Liver (tissue), 9 donors: ENCODE results near the gene TBCA. TPM values are rescaled to one million over a fixed set of nuclear protein-coding genes. Genes with fewer than 3 reads are reported as not detected.

ENCODE experiments used
- DNase-seq: peaks from one replicate; pipeline ENCODE4 v3.0.0-alpha.2; 2017; ENCODE audit warnings: low spot score
- H3K27ac ChIP-seq, 2 donors: one replicate each; pipeline ENCODE4 v1.7.0; 2013; ENCODE audit warnings: inconsistent platforms in 2 of 2, low read length in 2 of 2, control low read depth in 1 of 2, low read depth in 1 of 2, mild to moderate bottlenecking in 1 of 2
- H3K27me3 ChIP-seq, 4 donors: one replicate each; pipeline versions ENCODE4 v1.6.1 to v1.7.0; 2013; ENCODE audit warnings: low read length in 3 of 4, inconsistent platforms in 1 of 4, mild to moderate bottlenecking in 1 of 4, moderate library complexity in 1 of 4; ENCODE audit not compliant: control insufficient read depth in 4 of 4, insufficient read depth in 4 of 4
- H3K36me3 ChIP-seq, 4 donors: one replicate each; pipeline versions ENCODE4 v1.6.1 to v1.7.0; 2013; ENCODE audit warnings: low read length in 3 of 4, mild to moderate bottlenecking in 3 of 4, low read depth in 1 of 4, moderate library complexity in 1 of 4; ENCODE audit not compliant: control insufficient read depth in 4 of 4, insufficient read depth in 3 of 4
- H3K4me1 ChIP-seq, 4 donors: one replicate each; pipeline versions ENCODE4 v1.6.1 to v1.7.0; 2013; ENCODE audit warnings: low read length in 3 of 4, mild to moderate bottlenecking in 3 of 4, moderate library complexity in 1 of 4; ENCODE audit not compliant: control insufficient read depth in 4 of 4, insufficient read depth in 4 of 4
- H3K4me3 ChIP-seq, 3 donors: one replicate each; pipeline versions ENCODE4 v1.6.1 to v1.7.0; 2013; ENCODE audit warnings: low read length in 3 of 3, control low read depth in 1 of 3, low read depth in 1 of 3, mild to moderate bottlenecking in 1 of 3
- H3K9ac ChIP-seq, 2 donors: one replicate each; pipeline ENCODE4 v1.7.0; 2013; ENCODE audit warnings: low read length in 2 of 2, mild to moderate bottlenecking in 2 of 2, moderate library complexity in 2 of 2, control low read depth in 1 of 2, low read depth in 1 of 2
- H3K9me3 ChIP-seq, 4 donors: one replicate each; pipeline versions ENCODE4 v1.6.1 to v1.7.0; 2013; ENCODE audit warnings: low read length in 3 of 4; ENCODE audit not compliant: control insufficient read depth in 4 of 4
- FOXA1 ChIP-seq: IDR thresholded peaks from 2 replicates; pipeline ENCODE4 v1.6.1; 2016; ENCODE audit warnings: antibody characterized with exemption
- FOXA2 ChIP-seq: IDR thresholded peaks from 2 replicates; pipeline ENCODE4 v1.6.1; 2016; ENCODE audit warnings: antibody characterized with exemption
- GABPA ChIP-seq, 2 donors: IDR thresholded peaks in 1 of 2; conservative IDR thresholded peaks in 1 of 2; 2 replicates each; pipeline ENCODE4 v1.6.1; 2016; ENCODE audit warnings: antibody characterized with exemption in 2 of 2, mild to moderate bottlenecking in 1 of 2, moderate library complexity in 1 of 2
- HNF4A ChIP-seq, 2 donors: conservative IDR thresholded peaks; 2 replicates each; pipeline ENCODE4 v1.6.1; 2016; ENCODE audit warnings: antibody characterized with exemption in 2 of 2, mild to moderate bottlenecking in 2 of 2
- HNF4G ChIP-seq: IDR thresholded peaks from 2 replicates; pipeline ENCODE4 v1.6.1; 2016; ENCODE audit warnings: antibody characterized with exemption
- JUND ChIP-seq, 2 donors: IDR thresholded peaks; 2 replicates each; pipeline ENCODE4 v1.6.1; 2016; ENCODE audit warnings: antibody characterized with exemption in 2 of 2
- NR2F2 ChIP-seq: IDR thresholded peaks from 2 replicates; pipeline ENCODE4 v1.6.1; 2016; ENCODE audit warnings: antibody characterized with exemption
- RAD21 ChIP-seq, 2 donors: IDR thresholded peaks; 2 replicates each; pipeline ENCODE4 v1.6.1; 2016; ENCODE audit warnings: antibody characterized with exemption in 2 of 2, mild to moderate bottlenecking in 2 of 2
- RXRA ChIP-seq, 2 donors: IDR thresholded peaks; 2 replicates each; pipeline ENCODE4 v1.6.1; 2017 to 2018; ENCODE audit warnings: antibody characterized with exemption in 2 of 2, mild to moderate bottlenecking in 1 of 2
- YY1 ChIP-seq: IDR thresholded peaks from 2 replicates; pipeline ENCODE4 v1.6.1; 2016; ENCODE audit warnings: antibody characterized with exemption, mild to moderate bottlenecking
- WGBS: extraction: QIAGEN DNeasy Blood & Tissue Kit; methylation state at CpG from one replicate; pipeline ENCODE4 v1.1.7; 2013; 5-methylcytosine and 5-hydroxymethylcytosine counted together
- polyA plus RNA-seq, 2 donors: library from polyadenylated mRNA; stranded (reverse) in 1 of 2; unstranded in 1 of 2; fragments of 200-250 nt in 1 of 2; fragments of >200 nt in 1 of 2; fragmentation: Nextera tagmentation in 1 of 2; extraction: Ambion mirVana in 1 of 2; gene quantifications; one replicate each; pipeline versions ENCODE4 v1.2.1 to v1.2.3, GENCODE V29; 2013 to 2015
- total RNA-seq, 2 donors: library from RNA; depleted of rRNA; stranded (reverse); fragments of >200 nt; gene quantifications; one replicate each; pipeline ENCODE4 v1.2.3, GENCODE V29; 2014
- TF ChIP-seq, protein P1 (sequence below): IDR thresholded peaks from 2 replicates; pipeline ENCODE4 v1.6.1; 2016; ENCODE audit warnings: antibody characterized with exemption
- TF ChIP-seq, protein P2 (sequence below): fragments of 150-350 bp; IDR thresholded peaks from 2 replicates; pipeline ENCODE4 v1.5.1; 2017; ENCODE audit warnings: improper control_type of control experiment, low read depth, low read length; ENCODE audit not compliant: missing input control
- TF ChIP-seq, protein P3 (sequence below): IDR thresholded peaks from 2 replicates; pipeline ENCODE4 v1.6.1; 2016; ENCODE audit warnings: antibody characterized with exemption, mild to moderate bottlenecking
- TF ChIP-seq, protein P4 (sequence below): IDR thresholded peaks from 2 replicates; pipeline ENCODE4 v1.6.1; 2016; ENCODE audit warnings: antibody characterized with exemption
- donor health status: healthy.
- donor health status: healthy.
- donor health status: healthy.
- donor health status: healthy.
- donor health status: healthy.

Gene TBCA
- total and polyA plus RNA-seq, 4 donors: 62.5 to 338 (median 107) TPM

DNA sequence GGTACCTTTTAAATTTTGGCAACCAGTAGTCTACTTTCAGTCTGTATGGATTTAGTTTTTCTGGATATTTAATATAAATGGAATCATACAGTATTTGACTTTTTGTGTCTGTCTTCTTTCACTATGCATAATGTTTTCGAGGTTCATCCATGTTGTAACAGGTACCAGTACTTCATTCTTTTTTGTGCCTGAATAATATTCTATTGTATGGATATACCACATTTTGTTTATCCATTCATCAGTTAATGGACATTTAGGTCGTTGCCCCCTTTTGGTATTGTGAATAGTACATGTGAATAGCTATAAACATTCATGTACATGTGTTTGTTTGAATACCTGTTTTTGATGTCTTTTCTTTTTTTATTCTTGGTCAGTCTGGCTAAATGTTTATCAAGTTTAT is 19.1 kb upstream of the TBCA start:
- DNase-seq: no peak
- TF ChIP-seq HNF4G (no peak), RAD21 (IDR thresholded peaks at IDR 0.05) (no peak), YY1 (no peak), HNF4A (conservative IDR thresholded peaks at IDR 0.05) (no peak), GABPA (IDR thresholded peaks at IDR 0.05 in 1 of 2, conservative IDR thresholded peaks at IDR 0.05 in 1 of 2) (no peak)
- TF ChIP-seq, protein P1, sequence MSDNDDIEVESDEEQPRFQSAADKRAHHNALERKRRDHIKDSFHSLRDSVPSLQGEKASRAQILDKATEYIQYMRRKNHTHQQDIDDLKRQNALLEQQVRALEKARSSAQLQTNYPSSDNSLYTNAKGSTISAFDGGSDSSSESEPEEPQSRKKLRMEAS: no peak
- Histone ChIP-seq H3K27ac (no peak overlapping the region), H3K4me3 (no peak overlapping the region), H3K36me3 (no peaks in the 10 kb centered on the region), H3K27me3 (no peaks in the 10 kb centered on the region), H3K4me1 (peaks cover 0 to 2% (median 0%) of the 10 kb centered on the region in 4 donors), H3K9me3 (no peaks in the 10 kb centered on the region), H3K9ac (no peak overlapping the region)
- 87% methylated on average over 2 of the region's 2 CpGs for WGBS

DNA sequence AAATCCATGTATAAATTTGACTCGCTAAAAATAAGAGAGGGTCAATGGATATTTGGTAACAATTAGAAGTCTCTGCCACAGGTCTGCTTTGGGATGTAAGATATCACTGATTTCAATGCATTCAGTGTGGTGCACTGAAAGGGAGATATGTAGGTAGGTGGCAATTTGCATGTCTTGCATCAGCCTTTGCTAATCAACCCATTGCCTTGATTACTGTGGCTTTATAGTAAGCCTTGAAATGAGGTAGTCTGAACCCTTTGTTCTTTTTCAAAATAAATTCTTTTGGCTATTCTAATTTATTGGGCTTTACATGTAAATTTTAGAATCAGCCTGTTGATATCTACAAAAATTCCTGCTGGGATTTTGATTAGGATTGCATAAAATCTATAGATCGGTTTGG is 15.8 kb upstream of the TBCA start:
- Histone ChIP-seq H3K4me1 (peaks cover 0 to 2% (median 0%) of the 10 kb centered on the region in 4 donors), H3K9ac (no peak overlapping the region), H3K9me3 (no peaks in the 10 kb centered on the region), H3K4me3 (no peak overlapping the region), H3K27me3 (no peaks in the 10 kb centered on the region), H3K27ac (no peak overlapping the region), H3K36me3 (no peaks in the 10 kb centered on the region)
- WGBS: 86% methylated on average over 2 of the region's 2 CpGs
- TF ChIP-seq, protein P2, sequence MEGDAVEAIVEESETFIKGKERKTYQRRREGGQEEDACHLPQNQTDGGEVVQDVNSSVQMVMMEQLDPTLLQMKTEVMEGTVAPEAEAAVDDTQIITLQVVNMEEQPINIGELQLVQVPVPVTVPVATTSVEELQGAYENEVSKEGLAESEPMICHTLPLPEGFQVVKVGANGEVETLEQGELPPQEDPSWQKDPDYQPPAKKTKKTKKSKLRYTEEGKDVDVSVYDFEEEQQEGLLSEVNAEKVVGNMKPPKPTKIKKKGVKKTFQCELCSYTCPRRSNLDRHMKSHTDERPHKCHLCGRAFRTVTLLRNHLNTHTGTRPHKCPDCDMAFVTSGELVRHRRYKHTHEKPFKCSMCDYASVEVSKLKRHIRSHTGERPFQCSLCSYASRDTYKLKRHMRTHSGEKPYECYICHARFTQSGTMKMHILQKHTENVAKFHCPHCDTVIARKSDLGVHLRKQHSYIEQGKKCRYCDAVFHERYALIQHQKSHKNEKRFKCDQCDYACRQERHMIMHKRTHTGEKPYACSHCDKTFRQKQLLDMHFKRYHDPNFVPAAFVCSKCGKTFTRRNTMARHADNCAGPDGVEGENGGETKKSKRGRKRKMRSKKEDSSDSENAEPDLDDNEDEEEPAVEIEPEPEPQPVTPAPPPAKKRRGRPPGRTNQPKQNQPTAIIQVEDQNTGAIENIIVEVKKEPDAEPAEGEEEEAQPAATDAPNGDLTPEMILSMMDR: no peak
- TF ChIP-seq RXRA (IDR thresholded peaks at IDR 0.05): no peak
- DNase-seq: no peak

DNA sequence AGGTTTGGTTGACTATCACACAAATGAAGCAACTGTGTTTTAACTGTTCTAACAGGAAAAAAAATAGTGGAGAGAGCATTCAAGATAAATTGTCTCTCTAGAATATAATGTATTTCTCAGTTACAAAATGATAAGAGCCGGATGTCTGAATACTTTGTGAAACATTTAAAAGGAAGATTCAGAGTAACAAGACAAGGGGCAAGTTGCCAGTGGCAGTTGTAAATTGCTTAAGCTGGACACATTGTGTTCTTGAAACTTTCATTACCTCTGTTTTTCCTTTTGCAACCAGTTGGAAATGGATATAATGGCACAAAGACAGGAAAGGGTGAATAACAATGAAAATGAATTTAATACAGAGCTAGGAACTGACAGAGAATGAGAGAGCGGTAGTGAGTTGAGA is 15.2 kb upstream of the TBCA start:
- no peak overlapping the region for H3K4me3 ChIP-seq
- H3K9ac ChIP-seq: no peak overlapping the region
- no peak for TF ChIP-seq NR2F2
- no peak for TF ChIP-seq HNF4A (conservative IDR thresholded peaks at IDR 0.05)
- TF ChIP-seq JUND (IDR thresholded peaks at IDR 0.05): no peak
- H3K4me1 ChIP-seq: peaks cover 0 to 2% (median 0%) of the 10 kb centered on the region in 4 donors
- no peak for DNase-seq
- H3K27me3 ChIP-seq: no peaks in the 10 kb centered on the region
- H3K36me3 ChIP-seq: no peaks in the 10 kb centered on the region
- H3K27ac ChIP-seq: no peak overlapping the region
- no peaks in the 10 kb centered on the region for H3K9me3 ChIP-seq
- WGBS: 72% methylated on average over 2 of the region's 2 CpGs

DNA sequence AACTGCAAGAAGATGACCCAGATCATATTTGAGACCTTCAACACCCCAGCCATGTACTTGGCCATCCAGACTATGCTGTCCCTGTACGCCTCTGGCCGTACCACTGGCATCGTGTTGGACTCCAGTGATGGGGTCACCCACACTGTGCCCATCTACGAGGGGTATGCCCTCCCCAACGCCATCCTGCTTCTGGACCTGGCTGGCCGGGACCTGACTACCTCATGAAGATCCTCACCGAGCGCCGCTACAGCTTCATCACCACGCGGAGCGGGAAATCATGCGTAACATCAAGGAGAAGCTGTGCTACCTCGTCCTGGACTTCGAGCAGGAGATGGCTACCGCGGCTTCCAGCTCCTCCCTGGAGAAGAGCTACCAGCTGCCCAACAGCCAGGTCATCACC is 9.1 kb upstream of the TBCA start:
- 95% methylated on average over 17 of the region's 17 CpGs for WGBS
- Histone ChIP-seq H3K4me1 (no peaks in the 10 kb centered on the region), H3K36me3 (no peaks in the 10 kb centered on the region), H3K9ac (no peak overlapping the region), H3K9me3 (no peaks in the 10 kb centered on the region), H3K4me3 (no peak overlapping the region), H3K27me3 (no peaks in the 10 kb centered on the region), H3K27ac (no peak overlapping the region)
- DNase-seq: no peak
- TF ChIP-seq FOXA1: no peak
- no peak for TF ChIP-seq YY1
- TF ChIP-seq HNF4G: no peak
- TF ChIP-seq GABPA (IDR thresholded peaks at IDR 0.05 in 1 of 2, conservative IDR thresholded peaks at IDR 0.05 in 1 of 2): no peak
- no peak for TF ChIP-seq HNF4A (conservative IDR thresholded peaks at IDR 0.05)
- TF ChIP-seq, protein P3, sequence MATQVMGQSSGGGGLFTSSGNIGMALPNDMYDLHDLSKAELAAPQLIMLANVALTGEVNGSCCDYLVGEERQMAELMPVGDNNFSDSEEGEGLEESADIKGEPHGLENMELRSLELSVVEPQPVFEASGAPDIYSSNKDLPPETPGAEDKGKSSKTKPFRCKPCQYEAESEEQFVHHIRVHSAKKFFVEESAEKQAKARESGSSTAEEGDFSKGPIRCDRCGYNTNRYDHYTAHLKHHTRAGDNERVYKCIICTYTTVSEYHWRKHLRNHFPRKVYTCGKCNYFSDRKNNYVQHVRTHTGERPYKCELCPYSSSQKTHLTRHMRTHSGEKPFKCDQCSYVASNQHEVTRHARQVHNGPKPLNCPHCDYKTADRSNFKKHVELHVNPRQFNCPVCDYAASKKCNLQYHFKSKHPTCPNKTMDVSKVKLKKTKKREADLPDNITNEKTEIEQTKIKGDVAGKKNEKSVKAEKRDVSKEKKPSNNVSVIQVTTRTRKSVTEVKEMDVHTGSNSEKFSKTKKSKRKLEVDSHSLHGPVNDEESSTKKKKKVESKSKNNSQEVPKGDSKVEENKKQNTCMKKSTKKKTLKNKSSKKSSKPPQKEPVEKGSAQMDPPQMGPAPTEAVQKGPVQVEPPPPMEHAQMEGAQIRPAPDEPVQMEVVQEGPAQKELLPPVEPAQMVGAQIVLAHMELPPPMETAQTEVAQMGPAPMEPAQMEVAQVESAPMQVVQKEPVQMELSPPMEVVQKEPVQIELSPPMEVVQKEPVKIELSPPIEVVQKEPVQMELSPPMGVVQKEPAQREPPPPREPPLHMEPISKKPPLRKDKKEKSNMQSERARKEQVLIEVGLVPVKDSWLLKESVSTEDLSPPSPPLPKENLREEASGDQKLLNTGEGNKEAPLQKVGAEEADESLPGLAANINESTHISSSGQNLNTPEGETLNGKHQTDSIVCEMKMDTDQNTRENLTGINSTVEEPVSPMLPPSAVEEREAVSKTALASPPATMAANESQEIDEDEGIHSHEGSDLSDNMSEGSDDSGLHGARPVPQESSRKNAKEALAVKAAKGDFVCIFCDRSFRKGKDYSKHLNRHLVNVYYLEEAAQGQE: no peak
- TF ChIP-seq, protein P2: no peak
- TF ChIP-seq, protein P4, sequence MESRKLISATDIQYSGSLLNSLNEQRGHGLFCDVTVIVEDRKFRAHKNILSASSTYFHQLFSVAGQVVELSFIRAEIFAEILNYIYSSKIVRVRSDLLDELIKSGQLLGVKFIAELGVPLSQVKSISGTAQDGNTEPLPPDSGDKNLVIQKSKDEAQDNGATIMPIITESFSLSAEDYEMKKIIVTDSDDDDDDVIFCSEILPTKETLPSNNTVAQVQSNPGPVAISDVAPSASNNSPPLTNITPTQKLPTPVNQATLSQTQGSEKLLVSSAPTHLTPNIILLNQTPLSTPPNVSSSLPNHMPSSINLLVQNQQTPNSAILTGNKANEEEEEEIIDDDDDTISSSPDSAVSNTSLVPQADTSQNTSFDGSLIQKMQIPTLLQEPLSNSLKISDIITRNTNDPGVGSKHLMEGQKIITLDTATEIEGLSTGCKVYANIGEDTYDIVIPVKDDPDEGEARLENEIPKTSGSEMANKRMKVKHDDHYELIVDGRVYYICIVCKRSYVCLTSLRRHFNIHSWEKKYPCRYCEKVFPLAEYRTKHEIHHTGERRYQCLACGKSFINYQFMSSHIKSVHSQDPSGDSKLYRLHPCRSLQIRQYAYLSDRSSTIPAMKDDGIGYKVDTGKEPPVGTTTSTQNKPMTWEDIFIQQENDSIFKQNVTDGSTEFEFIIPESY: no peak
- TF ChIP-seq FOXA2: no peak
